CD14-positive monocyte (primary cell): Measurements from ENCODE around the gene TUBB4B. TPM values are rescaled to one million over a fixed set of nuclear protein-coding genes. Genes with fewer than 3 reads are reported as not detected.

ENCODE experiments used
- DNase-seq, 3 donors: peaks; one replicate each; pipeline ENCODE4 v3.0.0-alpha.2; 2011 to 2022
- H2AFZ ChIP-seq: 2 replicates; pipeline ENCODE4 v1.6.0; 2012; ENCODE audit warnings: mild to moderate bottlenecking, low read depth, low read length, inconsistent platforms; ENCODE audit not compliant: insufficient read depth, poor library complexity, severe bottlenecking
- H3K27ac ChIP-seq, 2 donors: 1 replicate in 1 of 2; 2 replicates in 1 of 2; pipeline ENCODE4 v1.5.1; 2012 to 2013; ENCODE audit warnings: low read length in 2 of 2, control low read depth in 1 of 2, inconsistent platforms in 1 of 2, low read depth in 1 of 2, mild to moderate bottlenecking in 1 of 2
- H3K27me3 ChIP-seq, 2 donors: one replicate each; pipeline versions ENCODE4 v1.6.0 to v1.6.1; 2011 to 2013; ENCODE audit warnings: low read length in 2 of 2; ENCODE audit not compliant: control insufficient read depth in 2 of 2, insufficient read depth in 2 of 2
- H3K36me3 ChIP-seq, 2 donors: replicated peaks in 1 of 2; 1 replicate in 1 of 2; 2 replicates in 1 of 2; pipeline versions ENCODE4 v1.5.1 to v1.6.1; 2012 to 2013; ENCODE audit warnings: low read length in 2 of 2, control low read depth in 1 of 2, inconsistent platforms in 1 of 2, mild to moderate bottlenecking in 1 of 2; ENCODE audit not compliant: insufficient read depth in 2 of 2, control insufficient read depth in 1 of 2
- H3K4me1 ChIP-seq, 2 donors: 1 replicate in 1 of 2; 2 replicates in 1 of 2; pipeline versions ENCODE4 v1.5.1 to v1.6.1; 2012 to 2013; ENCODE audit warnings: low read length in 2 of 2, control low read depth in 1 of 2, inconsistent platforms in 1 of 2, mild to moderate bottlenecking in 1 of 2, moderate library complexity in 1 of 2; ENCODE audit not compliant: insufficient read depth in 2 of 2, control insufficient read depth in 1 of 2
- H3K4me2 ChIP-seq: replicated peaks from 2 replicates; pipeline ENCODE3; 2012; ENCODE audit warnings: low read length, moderate library complexity, mild to moderate bottlenecking; ENCODE audit not compliant: poor library complexity, severe bottlenecking; ENCODE audit errors: extremely low read depth
- H3K4me3 ChIP-seq, 3 experiments: fragments of 200-600 bp in 1 of 3; sonication (generic) in 1 of 3; replicated peaks in 1 of 3; 1 replicate in 2 of 3; 2 replicates in 1 of 3; pipeline ENCODE4 v1.5.1; 2011 to 2013; ENCODE audit warnings: low read length in 3 of 3, mild to moderate bottlenecking in 3 of 3, control low read depth in 2 of 3, low read depth in 2 of 3, inconsistent platforms in 1 of 3, moderate library complexity in 1 of 3
- H3K79me2 ChIP-seq: 2 replicates; pipeline ENCODE4 v1.6.0; 2012; ENCODE audit warnings: mild to moderate bottlenecking, control low read depth, inconsistent platforms, low read length, moderate library complexity; ENCODE audit not compliant: insufficient read depth
- H3K9ac ChIP-seq: 2 replicates; pipeline ENCODE4 v1.6.0; 2017; ENCODE audit warnings: low read length, mild to moderate bottlenecking; ENCODE audit not compliant: insufficient read depth, poor library complexity, severe bottlenecking
- H3K9me3 ChIP-seq, 2 donors: replicated peaks in 1 of 2; 1 replicate in 1 of 2; 2 replicates in 1 of 2; pipeline versions ENCODE4 v1.5.1 to v1.6.1; 2012 to 2013; ENCODE audit warnings: low read length in 2 of 2, control low read depth in 1 of 2; ENCODE audit not compliant: control insufficient read depth in 1 of 2, insufficient read depth in 1 of 2
- H4K20me1 ChIP-seq: 2 replicates; pipeline ENCODE4 v1.6.0; 2012; ENCODE audit warnings: mild to moderate bottlenecking, low read length, control low read depth, moderate library complexity; ENCODE audit not compliant: insufficient read depth
- H3K27ac Mint-ChIP-seq, 7 donors: one replicate each; pipeline ENCODE4 v1.8.0; 2020; ENCODE audit warnings: mild to moderate bottlenecking in 7 of 7, mixed read lengths in 7 of 7, moderate library complexity in 6 of 7, inconsistent platforms in 2 of 7
- H3K27me3 Mint-ChIP-seq, 3 donors: one replicate each; pipeline ENCODE4 v1.8.0; 2021 to 2022; ENCODE audit warnings: low read depth in 3 of 3, mild to moderate bottlenecking in 3 of 3, mixed read lengths in 3 of 3, moderate library complexity in 3 of 3, inconsistent platforms in 1 of 3
- H3K36me3 Mint-ChIP-seq, 2 donors: one replicate each; pipeline ENCODE4 v1.8.0; 2020; ENCODE audit warnings: mixed read lengths in 2 of 2, inconsistent platforms in 1 of 2, mild to moderate bottlenecking in 1 of 2
- H3K4me1 Mint-ChIP-seq: one replicate; pipeline ENCODE4 v1.8.0; 2020; ENCODE audit warnings: mild to moderate bottlenecking, mixed read lengths
- H3K4me3 Mint-ChIP-seq, 2 donors: one replicate each; pipeline ENCODE4 v1.8.0; 2020; ENCODE audit warnings: mild to moderate bottlenecking in 2 of 2, mixed read lengths in 2 of 2, moderate library complexity in 1 of 2
- H3K9me3 Mint-ChIP-seq, 7 donors: one replicate each; pipeline ENCODE4 v1.8.0; 2020 to 2022; ENCODE audit warnings: mixed read lengths in 7 of 7, mild to moderate bottlenecking in 6 of 7, moderate library complexity in 6 of 7, inconsistent platforms in 2 of 7
- WGBS: methylation state at CpG from one replicate; pipeline ENCODE4 v1.1.5; 2013; ENCODE audit warnings: missing lambda C conversion rate; ENCODE audit not compliant: insufficient coverage; 5-methylcytosine and 5-hydroxymethylcytosine counted together
- intact Hi-C, 2 donors: fragments of 100-400 bp; cut with micrococcal nuclease; formaldehyde crosslinking; loops; one replicate each; pipeline versions ENCODE4 v1.15.0 to v1.15.1; 2023
- polyA plus RNA-seq, 3 donors: library from polyadenylated mRNA; depleted of rRNA in 1 of 3; unstranded in 2 of 3; stranded (reverse) in 1 of 3; fragments of 300-500 nt in 2 of 3; fragments of >200 nt in 1 of 3; fragmentation: Illumina TruSeq in 2 of 3; gene quantifications; 1 replicate in 2 of 3; 2 replicates in 1 of 3; pipeline ENCODE4 v1.2.3, GENCODE V29; 2012 to 2021
- TF ChIP-seq, protein P1 (sequence below): fragments of 200-600 bp; IDR thresholded peaks from one replicate; pipeline ENCODE4 v1.8.0; 2022; ENCODE audit warnings: antibody characterized with exemption, mild to moderate bottlenecking

Gene TUBB4B
- polyA plus RNA-seq, 3 donors = 58.1 to 284 (median 70.8) TPM

DNA sequence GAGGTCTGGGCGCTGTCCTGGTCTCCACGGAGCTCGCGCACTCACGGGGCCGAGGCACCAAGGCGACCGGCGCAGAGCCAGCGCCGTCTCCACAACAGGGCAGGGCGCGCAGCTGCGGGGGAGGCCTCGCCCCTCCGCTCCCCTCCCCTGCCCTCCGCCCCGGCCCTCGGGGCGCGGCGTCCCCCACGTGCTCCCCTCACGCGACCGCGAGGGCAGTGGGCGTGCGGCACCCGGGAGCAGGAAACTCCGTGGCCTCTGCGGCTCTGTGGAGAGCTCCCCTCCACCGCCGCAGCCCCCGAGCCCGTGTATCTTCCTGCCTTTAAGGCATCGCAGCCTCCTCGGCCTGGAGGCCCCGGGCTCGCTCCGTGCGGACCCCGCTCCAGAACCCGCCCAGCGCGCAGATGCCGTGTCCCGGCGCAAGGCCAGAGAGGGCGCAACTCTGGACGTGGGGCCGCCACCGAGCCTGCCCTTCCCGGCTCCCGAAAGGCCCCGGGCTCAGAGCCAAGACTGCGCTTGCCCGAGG is 708 bp upstream of the TUBB4B start:
- Histone ChIP-seq H3K9ac (peak overlapping the region; percentile 74), H3K27me3 (no peaks in the 10 kb centered on the region), H2AFZ (peak overlapping the region; percentile 88), H3K79me2 (peaks cover 34% of the 10 kb centered on the region), H3K27ac (peak overlapping the region; percentile 68 to 82), H4K20me1 (peaks cover 33% of the 10 kb centered on the region), H3K36me3 (peaks cover 18 to 19% of the 10 kb centered on the region in 2 donors), H3K4me1 (peaks cover 49 to 63% of the 10 kb centered on the region in 2 donors), H3K4me2 (peak overlapping the region; percentile 96), H3K4me3 (peak overlapping the region; percentile 52 to 80 (median 59)), H3K9me3 (no peaks in the 10 kb centered on the region)
- intact Hi-C loops = loop anchor here (2.0 to 5.0 kb wide), 2 partner anchors 14 to 38 kb away; partner anchors contain the start of genes NELFB (in 1 of the 2) and TPRN (in 1 of the 2)
- H3K4me1 Mint-ChIP-seq = peaks cover 47% of the 10 kb centered on the region
- TF ChIP-seq, protein P1, sequence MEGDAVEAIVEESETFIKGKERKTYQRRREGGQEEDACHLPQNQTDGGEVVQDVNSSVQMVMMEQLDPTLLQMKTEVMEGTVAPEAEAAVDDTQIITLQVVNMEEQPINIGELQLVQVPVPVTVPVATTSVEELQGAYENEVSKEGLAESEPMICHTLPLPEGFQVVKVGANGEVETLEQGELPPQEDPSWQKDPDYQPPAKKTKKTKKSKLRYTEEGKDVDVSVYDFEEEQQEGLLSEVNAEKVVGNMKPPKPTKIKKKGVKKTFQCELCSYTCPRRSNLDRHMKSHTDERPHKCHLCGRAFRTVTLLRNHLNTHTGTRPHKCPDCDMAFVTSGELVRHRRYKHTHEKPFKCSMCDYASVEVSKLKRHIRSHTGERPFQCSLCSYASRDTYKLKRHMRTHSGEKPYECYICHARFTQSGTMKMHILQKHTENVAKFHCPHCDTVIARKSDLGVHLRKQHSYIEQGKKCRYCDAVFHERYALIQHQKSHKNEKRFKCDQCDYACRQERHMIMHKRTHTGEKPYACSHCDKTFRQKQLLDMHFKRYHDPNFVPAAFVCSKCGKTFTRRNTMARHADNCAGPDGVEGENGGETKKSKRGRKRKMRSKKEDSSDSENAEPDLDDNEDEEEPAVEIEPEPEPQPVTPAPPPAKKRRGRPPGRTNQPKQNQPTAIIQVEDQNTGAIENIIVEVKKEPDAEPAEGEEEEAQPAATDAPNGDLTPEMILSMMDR = peak; percentile 20
- H3K27me3 Mint-ChIP-seq = peaks cover 2 to 3% (median 2%) of the 10 kb centered on the region in 3 donors
- H3K27ac Mint-ChIP-seq = peak overlapping the region; percentile 6 to 84 (median 45)
- peaks cover 15 to 18% of the 10 kb centered on the region in 2 donors for H3K36me3 Mint-ChIP-seq
- WGBS = under 1% methylated on average over 58 of the region's 58 CpGs
- peak overlapping the region; percentile 67 to 76 for H3K4me3 Mint-ChIP-seq
- DNase-seq = peak; percentile 42 to 65 (median 53)
- H3K9me3 Mint-ChIP-seq = peaks cover 0 to 3% (median 0%) of the 10 kb centered on the region in 7 donors

DNA sequence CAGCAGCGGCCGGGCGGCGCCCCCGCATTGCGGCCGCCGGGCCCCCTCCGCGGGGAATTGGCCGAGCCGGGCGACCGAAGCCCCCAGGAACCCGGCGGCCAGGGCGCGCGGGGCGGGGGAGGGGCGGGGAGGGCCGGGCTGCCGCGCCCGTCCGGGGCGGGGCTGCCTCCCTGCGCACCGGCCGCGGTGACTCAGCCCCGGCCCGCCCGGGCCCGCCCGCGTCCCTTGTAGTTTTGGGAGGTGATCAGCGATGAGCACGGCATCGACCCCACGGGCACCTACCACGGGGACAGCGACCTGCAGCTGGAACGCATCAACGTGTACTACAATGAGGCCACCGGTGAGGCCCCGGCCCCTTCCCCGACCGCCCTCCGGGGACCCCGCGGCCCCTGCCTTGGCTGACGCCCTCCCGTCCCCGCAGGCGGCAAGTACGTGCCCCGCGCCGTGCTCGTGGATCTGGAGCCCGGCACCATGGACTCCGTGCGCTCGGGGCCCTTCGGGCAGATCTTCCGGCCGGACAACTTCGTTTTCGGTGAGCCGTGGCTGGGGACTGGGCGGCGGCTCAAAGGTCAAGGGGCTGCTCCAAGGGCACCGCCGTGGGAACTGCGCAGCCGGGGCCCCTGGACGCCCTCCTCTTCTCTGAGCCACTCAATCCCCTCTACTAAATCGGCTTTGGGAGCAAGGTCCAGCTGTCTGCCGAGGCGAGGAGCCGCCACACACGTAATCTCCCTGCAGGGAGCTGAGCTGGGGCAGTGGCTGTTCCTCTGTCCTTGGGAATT is 592 bp downstream of the TUBB4B start:
- H3K27me3 ChIP-seq = no peaks in the 10 kb centered on the region
- peak overlapping the region; percentile 91 for H3K9ac ChIP-seq
- Mint-ChIP-seq H3K27me3 (peaks cover 2 to 3% (median 2%) of the 10 kb centered on the region in 3 donors), H3K4me1 (peaks cover 44% of the 10 kb centered on the region), H3K27ac (peak overlapping the region; percentile 70 to 93 (median 80)), H3K4me3 (peak overlapping the region; percentile 80 to 84), H3K36me3 (peaks cover 15 to 18% of the 10 kb centered on the region in 2 donors), H3K9me3 (peaks cover 0 to 3% (median 0%) of the 10 kb centered on the region in 7 donors)
- H3K36me3 ChIP-seq = peaks cover 18 to 19% of the 10 kb centered on the region in 2 donors
- peak; percentile 60 to 74 (median 63) for DNase-seq
- peak overlapping the region; percentile 97 for H3K4me2 ChIP-seq
- H3K4me1 ChIP-seq = peaks cover 42 to 56% of the 10 kb centered on the region in 2 donors
- intact Hi-C loops = loop anchor here (1.0 to 5.0 kb wide), 4 partner anchors 13 to 39 kb away; partner anchors contain the start of genes NELFB (in 2 of the 2) and TPRN (in 1 of the 2)
- WGBS = 2% methylated on average over 74 of the region's 83 CpGs
- H4K20me1 ChIP-seq = peaks cover 33% of the 10 kb centered on the region
- peak overlapping the region; percentile 82 to 94 (median 90) for H3K4me3 ChIP-seq
- TF ChIP-seq, protein P1 = no peak
- H3K79me2 ChIP-seq = peaks cover 34% of the 10 kb centered on the region
- H3K9me3 ChIP-seq = no peaks in the 10 kb centered on the region
- no peak overlapping the region for H2AFZ ChIP-seq
- peak overlapping the region; percentile 66 to 94 for H3K27ac ChIP-seq
